Fibroblast of skin of left biceps (primary cell): ENCODE data around the gene IFNA6.

Experiments used
- DNase-seq, 2 experiments: peaks; one replicate each; pipeline ENCODE4 v3.0.0-alpha.2; 2013; ENCODE audit warnings: low read depth in 2 of 2

Gene IFNA6

DNA sequence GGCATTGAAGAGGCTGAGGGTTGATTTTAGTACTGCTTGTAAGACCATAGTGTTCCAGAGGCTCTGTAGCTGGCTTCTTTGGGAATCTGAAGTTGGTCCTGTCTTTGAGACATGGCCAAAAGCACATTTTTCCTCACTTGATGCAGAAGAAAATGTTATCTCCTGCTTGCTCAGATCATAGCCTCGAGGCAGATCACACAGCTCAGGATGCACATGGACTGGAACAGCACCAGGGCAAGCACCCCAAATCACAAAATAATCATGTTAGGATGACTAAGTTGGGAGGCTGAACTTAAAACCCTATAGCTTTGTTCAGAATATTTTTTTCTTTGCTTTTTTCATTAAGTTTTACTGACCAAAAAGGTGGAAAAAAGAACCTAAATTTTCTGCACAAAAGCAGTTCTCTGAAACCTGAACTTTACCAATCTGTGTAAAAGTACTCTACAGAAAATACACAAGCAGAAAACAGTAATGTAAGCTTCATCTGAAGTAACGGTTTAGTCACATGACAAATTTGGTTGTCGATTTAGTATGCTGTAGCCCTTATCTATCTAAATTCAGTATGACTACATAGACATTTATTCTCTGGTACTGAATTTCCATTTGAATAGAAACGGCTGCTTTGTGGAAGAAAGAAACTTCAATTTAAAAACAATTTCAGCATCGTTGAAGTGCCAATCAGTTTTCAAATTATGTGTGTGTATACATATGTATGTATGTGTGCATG lies 18.8 kb downstream of the IFNA6 start:
- no peak for DNase-seq

DNA sequence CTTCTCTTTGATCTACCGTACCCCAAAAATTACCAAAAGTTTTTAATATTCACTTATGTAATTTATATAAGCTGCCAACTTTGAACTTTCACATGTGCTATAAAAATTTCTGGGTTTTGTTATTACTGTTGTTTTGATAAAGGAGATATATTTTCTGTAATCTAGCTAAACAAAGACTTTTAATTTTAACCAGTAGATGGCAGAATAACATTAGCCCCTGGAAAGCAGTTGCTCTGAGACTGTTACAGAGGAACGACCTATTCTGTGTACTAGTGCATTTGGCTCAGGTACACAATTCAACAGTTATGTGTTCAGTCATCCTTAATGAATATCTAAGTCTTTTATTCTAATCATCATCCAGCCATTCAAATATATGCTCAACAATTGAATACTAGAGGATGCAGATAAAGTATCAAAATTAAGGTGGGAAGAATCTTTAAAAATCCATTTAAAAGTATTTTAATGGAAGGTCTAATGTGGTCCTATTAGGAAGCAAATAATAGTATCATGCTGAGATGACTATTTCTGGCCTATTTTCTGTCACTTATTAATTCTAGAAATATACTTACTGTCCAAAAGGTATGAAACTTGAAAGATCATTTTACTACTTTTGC lies 24.1 kb downstream of the IFNA6 start:
- DNase-seq, result peak; percentile 4 to 8

DNA sequence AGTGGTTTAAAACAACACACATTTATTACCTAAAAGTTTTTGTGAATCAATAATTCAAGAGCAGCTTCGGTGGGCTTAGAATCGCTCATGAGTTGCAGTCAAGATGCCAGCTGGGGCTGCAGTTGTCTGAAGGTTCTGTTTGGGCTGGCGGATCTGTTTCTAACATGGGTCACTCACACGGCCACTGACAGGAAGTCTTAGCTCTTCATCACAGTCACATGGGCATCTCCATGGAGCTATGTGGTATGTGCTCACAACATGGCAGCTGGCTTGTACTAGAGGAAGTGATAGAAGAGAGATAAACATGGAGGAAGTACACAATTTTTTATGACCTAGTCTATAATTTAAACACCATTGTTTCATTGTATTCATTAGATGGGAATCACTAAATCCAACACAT lies 26.6 kb downstream of the IFNA6 start:
- no peak for DNase-seq

DNA sequence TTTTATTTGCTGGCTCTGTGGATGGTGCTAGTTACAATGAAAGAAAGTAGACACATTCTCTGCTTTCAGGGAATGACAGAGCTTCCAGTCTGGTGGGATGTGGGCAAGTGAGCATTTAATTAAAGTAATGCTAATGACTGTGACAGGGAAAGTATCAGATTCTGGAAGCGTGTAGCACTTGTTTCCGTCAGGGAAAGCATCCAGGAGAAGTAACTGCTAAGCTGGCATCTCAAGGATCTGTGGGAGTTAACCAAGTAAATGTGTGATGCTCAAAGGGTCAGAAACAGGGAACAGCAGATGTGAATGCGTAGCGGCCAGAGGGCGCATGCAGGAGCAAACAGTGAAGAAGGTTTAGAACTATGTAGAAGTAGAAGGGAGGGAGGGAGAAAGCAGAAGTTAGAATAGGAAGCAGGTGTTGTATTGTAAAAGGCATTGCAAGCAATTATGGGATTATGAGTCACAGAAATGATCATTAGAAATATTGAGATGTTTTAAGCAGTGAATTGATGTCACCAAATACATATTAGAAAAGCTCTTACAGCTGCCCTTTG lies 27.7 kb downstream of the IFNA6 start:
- no peak for DNase-seq

DNA sequence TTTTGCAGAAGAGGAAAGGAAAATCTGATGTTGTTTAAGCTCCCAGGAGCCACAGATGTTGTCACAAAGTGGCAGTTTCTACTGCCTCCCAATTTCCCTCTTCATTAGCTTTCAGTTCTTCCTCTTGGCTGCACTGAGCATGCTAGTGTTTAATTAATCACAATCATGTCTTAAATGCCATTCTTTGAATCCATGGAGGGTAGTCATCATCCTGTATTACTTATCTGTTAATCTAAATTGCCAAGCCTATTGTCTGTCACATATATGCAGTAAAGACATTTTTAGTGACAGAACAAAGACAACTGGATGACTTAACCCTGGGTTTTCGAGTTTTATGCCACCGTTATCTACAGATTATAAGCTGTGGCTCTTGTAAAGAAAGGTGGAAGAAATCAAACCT lies 30.2 kb downstream of the IFNA6 start:
- no peak for DNase-seq

DNA sequence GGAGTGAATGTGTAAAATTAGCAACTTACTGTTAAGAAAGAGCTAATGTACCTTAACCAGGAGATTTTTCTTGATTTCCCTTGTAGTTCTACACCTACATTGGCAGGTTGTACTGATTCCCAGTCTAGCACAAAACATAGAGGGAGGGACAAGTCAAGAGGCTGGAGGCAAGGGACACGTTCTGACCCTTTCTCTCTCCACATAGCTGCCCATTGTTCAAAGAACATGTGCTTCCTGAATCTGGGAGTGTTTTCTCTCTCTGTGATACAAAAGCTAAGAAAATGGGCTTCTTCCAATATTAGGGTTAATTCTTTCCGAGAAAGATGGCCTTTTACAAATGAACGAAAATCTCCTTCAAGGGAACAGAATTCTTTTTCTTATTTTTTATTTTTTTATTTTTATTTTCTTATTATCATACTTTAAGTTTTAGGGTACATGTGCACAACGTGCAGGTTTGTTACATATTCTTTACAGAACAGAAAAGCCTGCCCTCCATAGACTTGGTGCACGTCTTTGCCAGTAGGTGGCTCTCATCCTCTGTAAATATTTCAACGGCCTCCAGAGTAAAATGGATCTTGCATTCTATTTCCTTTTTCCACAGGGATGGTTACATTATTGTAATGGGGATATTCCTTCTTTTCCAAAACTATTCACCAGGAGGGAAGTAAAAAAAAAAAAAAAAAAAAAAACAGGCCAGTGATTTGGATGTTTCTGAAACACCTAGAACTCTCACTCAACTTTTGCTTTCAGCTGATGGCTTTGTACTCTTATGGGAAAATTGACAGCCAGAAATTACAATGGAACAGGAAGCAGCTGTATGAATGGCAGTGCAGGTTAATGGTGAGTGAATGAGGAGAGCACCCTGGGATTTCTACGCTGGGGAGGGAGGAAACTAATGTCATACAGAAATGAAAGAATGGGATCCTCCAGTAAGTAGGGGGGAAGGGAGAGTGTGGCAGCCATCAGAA lies 32.4 kb downstream of the IFNA6 start:
- DNase-seq, result peak in 1 of 2 experiments; percentile 9

DNA sequence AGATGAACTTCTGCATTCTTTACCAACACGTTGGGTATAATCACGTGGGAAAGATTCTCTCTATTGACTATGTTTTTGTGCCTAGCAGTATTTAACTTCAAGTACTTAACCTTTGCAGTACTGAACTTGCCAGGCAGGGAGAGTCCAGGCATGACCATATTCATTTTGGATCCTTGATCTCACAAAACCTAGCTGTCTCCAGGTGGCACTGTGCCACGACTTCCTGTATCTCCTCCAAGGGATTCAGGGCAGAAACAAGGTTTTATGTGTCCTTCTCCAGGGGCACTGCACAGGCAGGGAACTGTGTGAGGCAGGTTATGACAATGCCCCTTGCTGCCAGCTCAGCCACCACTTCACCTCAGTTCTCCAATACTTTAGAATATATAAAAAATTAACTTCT lies 33.8 kb downstream of the IFNA6 start:
- DNase-seq, result no peak

DNA sequence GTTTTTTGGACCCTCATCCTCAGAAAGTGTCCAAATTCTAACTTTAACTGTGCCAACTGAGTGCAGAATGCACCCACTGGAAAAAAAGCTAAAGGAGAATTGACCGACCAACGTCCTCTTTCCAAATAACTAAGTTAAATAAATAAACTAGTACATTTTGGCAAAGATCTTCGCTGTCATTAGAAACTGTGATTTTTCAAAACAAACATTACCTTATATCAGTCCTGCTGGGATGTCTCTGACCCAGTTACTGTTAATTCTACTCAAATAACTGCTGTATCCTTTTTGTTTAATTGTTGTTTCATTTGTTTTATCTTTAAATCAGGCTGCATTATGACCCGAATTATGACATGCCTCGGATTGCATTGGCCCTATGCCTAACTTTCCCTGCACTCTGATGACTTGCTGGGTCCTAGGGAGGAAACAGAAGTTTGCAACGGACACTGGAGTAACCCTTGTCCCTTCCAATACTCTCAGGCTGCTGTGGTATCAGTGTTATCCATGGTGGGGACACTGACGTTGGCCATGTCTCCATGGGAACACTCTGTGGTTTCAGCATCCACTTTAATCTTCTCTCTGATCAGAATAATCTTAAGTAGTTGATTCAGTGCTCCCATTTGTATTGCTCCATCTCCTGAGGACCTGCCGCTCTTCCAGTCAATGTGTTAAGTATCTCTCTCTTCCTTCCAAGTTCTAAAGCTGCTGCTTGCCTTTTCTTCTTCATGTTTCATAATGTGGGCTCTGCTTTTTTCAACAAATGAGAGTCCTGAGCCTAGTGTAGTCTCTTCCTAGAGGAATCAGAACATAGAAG lies 34.5 kb downstream of the IFNA6 start:
- no peak for DNase-seq

DNA sequence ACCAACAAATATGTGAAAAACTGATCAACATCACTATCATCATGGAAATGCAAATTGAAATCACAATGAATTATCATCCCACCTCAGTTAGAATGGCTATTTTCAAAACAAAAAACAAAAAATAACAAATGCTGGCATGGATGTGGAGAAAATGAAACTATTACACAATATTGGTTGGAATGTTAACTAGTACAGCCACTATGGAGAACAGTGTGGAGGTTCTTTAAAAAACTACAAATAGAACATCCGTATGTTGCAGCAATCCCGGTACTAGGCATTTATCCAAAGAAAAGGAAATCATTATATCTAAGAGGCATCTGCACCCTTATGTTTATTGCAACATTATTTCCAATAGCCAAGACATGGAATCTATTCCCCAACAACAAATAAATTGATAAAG lies 36.5 kb downstream of the IFNA6 start:
- no peak for DNase-seq

DNA sequence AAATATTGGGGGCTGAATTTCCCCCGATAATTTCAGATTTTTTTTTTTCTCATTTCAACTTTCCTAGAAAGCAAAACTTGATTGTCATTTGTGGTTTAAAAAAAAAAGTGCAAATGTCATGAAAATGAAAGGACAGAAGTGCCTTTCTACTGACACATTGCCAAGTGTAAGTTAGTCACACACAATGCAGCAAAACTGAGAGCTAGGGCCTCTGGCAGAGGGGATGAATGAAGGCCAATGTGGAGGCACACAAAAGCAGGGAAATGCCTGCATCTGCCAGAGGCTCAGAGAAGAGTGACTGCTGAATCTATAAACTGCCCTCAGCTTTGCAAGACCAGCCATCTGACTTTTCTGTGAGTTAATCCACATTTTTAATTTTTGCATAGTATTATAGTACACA lies 38.8 kb downstream of the IFNA6 start:
- DNase-seq, result no peak

DNA sequence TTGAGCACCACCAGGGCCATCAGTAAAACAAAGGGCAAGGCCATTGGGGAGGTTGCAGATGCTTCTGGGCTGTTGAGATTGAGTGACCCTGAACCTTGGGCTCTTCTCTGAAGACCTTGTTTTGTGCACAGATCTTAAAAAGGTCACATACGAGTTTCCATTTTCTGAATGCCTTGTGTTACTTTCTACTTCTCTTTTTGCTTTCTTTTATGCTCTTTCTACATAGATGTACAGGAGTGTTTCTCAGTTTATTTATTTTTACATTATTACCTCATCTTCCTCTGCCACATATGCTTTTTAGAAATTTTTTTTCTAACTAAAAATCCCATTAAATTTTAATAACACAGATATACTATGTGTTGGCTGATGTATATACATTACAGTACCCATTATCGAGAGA lies 45.5 kb downstream of the IFNA6 start, which contains the start of gene IFNA5:
Gene IFNA5 (minus strand): TSS at position 101 of the 400 bp plus-strand sequence. CDS start 57 bp downstream, at position 44.
- DNase-seq, result no peak
